Keratinocyte (primary cell): ENCODE results near the gene FBXL2.

Source experiments
- EZH2 ChIP-seq: IDR thresholded peaks from one replicate; pipeline ENCODE4 v1.6.1; 2012; ENCODE audit warnings: inconsistent platforms, mild to moderate bottlenecking, low read length, moderate library complexity
- TF ChIP-seq, protein P1 (sequence below), 3 experiments: IDR thresholded peaks in 1 of 3; conservative IDR thresholded peaks in 1 of 3; optimal IDR thresholded peaks in 1 of 3; 2 replicates in 2 of 3; 3 replicates in 1 of 3; pipeline versions ENCODE3 to v1.5.1; 2011; ENCODE audit warnings: low read length in 3 of 3, mild to moderate bottlenecking in 3 of 3, moderate library complexity in 2 of 3, control low read depth in 1 of 3, inconsistent platforms in 1 of 3; ENCODE audit not compliant: insufficient read depth in 2 of 3; ENCODE audit errors: extremely low read depth in 1 of 3

DNA sequence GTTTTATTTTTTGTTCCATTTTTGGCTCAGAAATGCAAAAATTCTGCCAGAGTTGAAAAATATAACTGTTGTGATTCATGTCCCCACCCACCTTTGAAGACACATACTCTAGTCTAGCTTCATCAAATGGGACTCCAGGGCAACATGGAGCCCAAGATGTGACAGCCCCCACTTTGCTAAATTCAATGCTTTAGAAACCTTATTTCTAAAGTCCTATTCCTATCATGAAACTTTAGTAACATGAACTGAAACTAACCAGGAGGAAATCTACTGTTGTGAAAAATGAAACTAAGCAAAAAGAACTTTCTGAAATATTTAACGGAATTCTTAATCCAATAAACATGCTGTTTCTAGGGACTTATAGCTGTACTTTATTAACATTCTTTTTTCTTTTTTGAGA lies 142.7 kb downstream of the FBXL2 start:
- TF ChIP-seq, protein P1, sequence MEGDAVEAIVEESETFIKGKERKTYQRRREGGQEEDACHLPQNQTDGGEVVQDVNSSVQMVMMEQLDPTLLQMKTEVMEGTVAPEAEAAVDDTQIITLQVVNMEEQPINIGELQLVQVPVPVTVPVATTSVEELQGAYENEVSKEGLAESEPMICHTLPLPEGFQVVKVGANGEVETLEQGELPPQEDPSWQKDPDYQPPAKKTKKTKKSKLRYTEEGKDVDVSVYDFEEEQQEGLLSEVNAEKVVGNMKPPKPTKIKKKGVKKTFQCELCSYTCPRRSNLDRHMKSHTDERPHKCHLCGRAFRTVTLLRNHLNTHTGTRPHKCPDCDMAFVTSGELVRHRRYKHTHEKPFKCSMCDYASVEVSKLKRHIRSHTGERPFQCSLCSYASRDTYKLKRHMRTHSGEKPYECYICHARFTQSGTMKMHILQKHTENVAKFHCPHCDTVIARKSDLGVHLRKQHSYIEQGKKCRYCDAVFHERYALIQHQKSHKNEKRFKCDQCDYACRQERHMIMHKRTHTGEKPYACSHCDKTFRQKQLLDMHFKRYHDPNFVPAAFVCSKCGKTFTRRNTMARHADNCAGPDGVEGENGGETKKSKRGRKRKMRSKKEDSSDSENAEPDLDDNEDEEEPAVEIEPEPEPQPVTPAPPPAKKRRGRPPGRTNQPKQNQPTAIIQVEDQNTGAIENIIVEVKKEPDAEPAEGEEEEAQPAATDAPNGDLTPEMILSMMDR (optimal IDR thresholded peaks at IDR 0.05 in 1 of 3, IDR thresholded peaks at IDR 0.05 in 1 of 3, conservative IDR thresholded peaks at IDR 0.05 in 1 of 3; ENCODE audit: extremely low read depth in 1 of 3, insufficient read depth in 2 of 3, low read length in 3 of 3): no peak
- no peak for TF ChIP-seq EZH2
